Activated CD4-positive, alpha-beta T cell treated with anti-CD3 and anti-CD28 coated beads, Interleukin-2, amount 10 ng/mL, durations not matched to agents 7 days and 5 days (primary cell): ENCODE measurements around the gene VWC2. TPM values are rescaled to one million over a fixed set of nuclear protein-coding genes. Genes with fewer than 3 reads are reported as not detected.

ENCODE experiments used
- CTCF ChIA-PET: fragments of 350-600 bp; sonication (Branson Sonifier 250); formaldehyde crosslinking; loops from one replicate; lab custom pipeline; 2021; ENCODE audit warnings: antibody characterized with exemption; lab: Charles Lee
- POLR2A ChIA-PET: fragments of 350-600 bp; sonication (Branson Sonifier 250); formaldehyde crosslinking; loops from one replicate; lab custom pipeline; 2021; ENCODE audit warnings: antibody characterized with exemption; lab: Charles Lee
- DNase-seq: peaks from one replicate; pipeline ENCODE4 v3.0.0-alpha.2; 2020
- H3K27ac Mint-ChIP-seq: one replicate; pipeline ENCODE4 v1.8.0; 2021; ENCODE audit warnings: mild to moderate bottlenecking, moderate library complexity, mixed read lengths
- H3K27me3 Mint-ChIP-seq: one replicate; pipeline ENCODE4 v1.8.0; 2021; ENCODE audit warnings: mixed read lengths
- H3K36me3 Mint-ChIP-seq: one replicate; pipeline ENCODE4 v1.8.0; 2021; ENCODE audit warnings: low read depth, mixed read lengths
- H3K4me1 Mint-ChIP-seq: one replicate; pipeline ENCODE4 v1.8.0; 2021; ENCODE audit warnings: mixed read lengths
- H3K4me3 Mint-ChIP-seq: one replicate; pipeline ENCODE4 v1.8.0; 2021; ENCODE audit warnings: mild to moderate bottlenecking, moderate library complexity, mixed read lengths
- H3K9me3 Mint-ChIP-seq: one replicate; pipeline ENCODE4 v1.8.0; 2021; ENCODE audit warnings: mixed read lengths
- total RNA-seq, 2 experiments: library from RNA; stranded (reverse); gene quantifications; one replicate each; pipeline ENCODE4 v1.2.3, GENCODE V29; 2021

VWC2 gene
- total RNA-seq: not detected

- peaks cover 66% of the 10 kb centered on the region for H3K27me3 Mint-ChIP-seq
- CTCF ChIA-PET: no interaction called here
- H3K4me1 Mint-ChIP-seq: peaks cover 10% of the 10 kb centered on the region
- no peaks in the 10 kb centered on the region for H3K9me3 Mint-ChIP-seq
- DNase-seq: no peak
- POLR2A ChIA-PET: no interaction called here
- no peak within 1 kb of the TSS for H3K27ac Mint-ChIP-seq
- peak within 1 kb of the TSS; percentile 13 for H3K4me3 Mint-ChIP-seq
- H3K36me3 Mint-ChIP-seq: peaks cover 3% of the 10 kb centered on the region
Measured at GRCh38 chr7:49773218-49773935, at the start of gene VWC2. Gene VWC2, plus strand, starts transcription at chr7:49773638. Its CDS starts 1,798 bp downstream, at chr7:49775436.

GRCh38 chr7:49724071-49724470, 49.4 kb upstream of the VWC2 start:
- Mint-ChIP-seq H3K4me1 (no peaks in the 10 kb centered on the region), H3K36me3 (no peaks in the 10 kb centered on the region), H3K27me3 (no peaks in the 10 kb centered on the region), H3K27ac (no peak overlapping the region), H3K4me3 (no peak overlapping the region), H3K9me3 (no peaks in the 10 kb centered on the region)
- ChIA-PET POLR2A (no interaction called here), CTCF (interaction anchor here (0.6 kb wide), 1 partner anchor 818 kb away, joined by 3 read pairs; no protein-coding TSS in a partner anchor)
- no peak for DNase-seq

- H3K4me1 Mint-ChIP-seq: no peaks in the 10 kb centered on the region
- H3K4me3 Mint-ChIP-seq: no peak overlapping the region
- peaks cover 2% of the 10 kb centered on the region for H3K27me3 Mint-ChIP-seq
- H3K9me3 Mint-ChIP-seq: no peaks in the 10 kb centered on the region
- no peak for DNase-seq
- POLR2A ChIA-PET: no interaction called here
- no peaks in the 10 kb centered on the region for H3K36me3 Mint-ChIP-seq
- CTCF ChIA-PET: no interaction called here
- no peak overlapping the region for H3K27ac Mint-ChIP-seq
Measured at GRCh38 chr7:49731836-49732235, 41.6 kb upstream of the VWC2 start.

GRCh38 chr7:49762666-49763065, 10.8 kb upstream of the VWC2 start:
- Mint-ChIP-seq H3K36me3 (no peaks in the 10 kb centered on the region), H3K4me1 (no peaks in the 10 kb centered on the region), H3K4me3 (no peak overlapping the region), H3K27me3 (peaks cover 2% of the 10 kb centered on the region), H3K27ac (no peak overlapping the region), H3K9me3 (no peaks in the 10 kb centered on the region)
- ChIA-PET POLR2A (no interaction called here), CTCF (no interaction called here)
- no peak for DNase-seq

GRCh38 chr7:49763791-49764190, 9.6 kb upstream of the VWC2 start:
- no peak overlapping the region for H3K4me3 Mint-ChIP-seq
- no peaks in the 10 kb centered on the region for H3K36me3 Mint-ChIP-seq

GRCh38 chr7:49766966-49767365, 6.5 kb upstream of the VWC2 start:
- Mint-ChIP-seq H3K27ac (no peak overlapping the region), H3K9me3 (no peaks in the 10 kb centered on the region), H3K4me1 (no peaks in the 10 kb centered on the region), H3K4me3 (no peak overlapping the region), H3K36me3 (no peaks in the 10 kb centered on the region), H3K27me3 (peaks cover 19% of the 10 kb centered on the region)
- ChIA-PET POLR2A (no interaction called here), CTCF (no interaction called here)
- no peak for DNase-seq

More at GRCh38 chr7:49763791-49764190, 9.6 kb upstream of the VWC2 start:
- H3K9me3 Mint-ChIP-seq: no peaks in the 10 kb centered on the region
- ChIA-PET CTCF (no interaction called here), POLR2A (no interaction called here)
- H3K27ac Mint-ChIP-seq: no peak overlapping the region
- no peak for DNase-seq
- no peaks in the 10 kb centered on the region for H3K4me1 Mint-ChIP-seq
- H3K27me3 Mint-ChIP-seq: no peaks in the 10 kb centered on the region

- peaks cover under 1% of the 10 kb centered on the region for H3K4me1 Mint-ChIP-seq
- no peak for DNase-seq
- H3K36me3 Mint-ChIP-seq: no peaks in the 10 kb centered on the region
- H3K27ac Mint-ChIP-seq: no peak overlapping the region
- POLR2A ChIA-PET: no interaction called here
- no peaks in the 10 kb centered on the region for H3K9me3 Mint-ChIP-seq
- CTCF ChIA-PET: no interaction called here
- H3K27me3 Mint-ChIP-seq: peaks cover 27% of the 10 kb centered on the region
- H3K4me3 Mint-ChIP-seq: no peak overlapping the region
Measured at GRCh38 chr7:49767719-49768118, 5.7 kb upstream of the VWC2 start.

- H3K9me3 Mint-ChIP-seq: no peaks in the 10 kb centered on the region
- ChIA-PET CTCF (no interaction called here), POLR2A (no interaction called here)
- no peak for DNase-seq
- H3K4me1 Mint-ChIP-seq: peaks cover 5% of the 10 kb centered on the region
- H3K27ac Mint-ChIP-seq: no peak overlapping the region
- H3K27me3 Mint-ChIP-seq: peaks cover 32% of the 10 kb centered on the region
- peaks cover 3% of the 10 kb centered on the region for H3K36me3 Mint-ChIP-seq
- no peak overlapping the region for H3K4me3 Mint-ChIP-seq
Measured at GRCh38 chr7:49768254-49768653, 5.2 kb upstream of the VWC2 start.

GRCh38 chr7:49768835-49769234, 4.6 kb upstream of the VWC2 start:
- DNase-seq: no peak
- H3K9me3 Mint-ChIP-seq: no peaks in the 10 kb centered on the region
- ChIA-PET POLR2A (no interaction called here), CTCF (no interaction called here)
- H3K36me3 Mint-ChIP-seq: peaks cover 3% of the 10 kb centered on the region
- peaks cover 5% of the 10 kb centered on the region for H3K4me1 Mint-ChIP-seq
- no peak overlapping the region for H3K27ac Mint-ChIP-seq
- H3K4me3 Mint-ChIP-seq: no peak overlapping the region
- H3K27me3 Mint-ChIP-seq: peaks cover 32% of the 10 kb centered on the region

GRCh38 chr7:49769285-49769857, 4.1 kb upstream of the VWC2 start:
- DNase-seq: no peak
- Mint-ChIP-seq H3K36me3 (peaks cover 3% of the 10 kb centered on the region), H3K27me3 (peaks cover 35% of the 10 kb centered on the region), H3K27ac (no peak overlapping the region), H3K4me1 (peaks cover 5% of the 10 kb centered on the region), H3K4me3 (no peak overlapping the region), H3K9me3 (no peaks in the 10 kb centered on the region)
- POLR2A ChIA-PET: no interaction called here
- CTCF ChIA-PET: no interaction called here

GRCh38 chr7:49770838-49771237, 2.6 kb upstream of the VWC2 start:
- H3K27ac Mint-ChIP-seq: no peak overlapping the region
- DNase-seq: no peak
- peaks cover 3% of the 10 kb centered on the region for H3K36me3 Mint-ChIP-seq
- peaks cover 43% of the 10 kb centered on the region for H3K27me3 Mint-ChIP-seq
- peaks cover 10% of the 10 kb centered on the region for H3K4me1 Mint-ChIP-seq
- H3K4me3 Mint-ChIP-seq: no peak overlapping the region
- POLR2A ChIA-PET: no interaction called here
- CTCF ChIA-PET: no interaction called here
- no peaks in the 10 kb centered on the region for H3K9me3 Mint-ChIP-seq

GRCh38 chr7:49771427-49772176, 1.8 kb upstream of the VWC2 start:
- no peak for DNase-seq
- CTCF ChIA-PET: no interaction called here
- Mint-ChIP-seq H3K4me3 (no peak overlapping the region), H3K4me1 (peaks cover 10% of the 10 kb centered on the region), H3K36me3 (peaks cover 3% of the 10 kb centered on the region), H3K9me3 (no peaks in the 10 kb centered on the region), H3K27ac (no peak overlapping the region), H3K27me3 (peaks cover 51% of the 10 kb centered on the region)
- POLR2A ChIA-PET: no interaction called here

- ChIA-PET CTCF (no interaction called here), POLR2A (no interaction called here)
- no peak for DNase-seq
- H3K9me3 Mint-ChIP-seq: no peaks in the 10 kb centered on the region
- H3K27ac Mint-ChIP-seq: no peak overlapping the region
- H3K4me3 Mint-ChIP-seq: peak overlapping the region; percentile 13
- peaks cover 3% of the 10 kb centered on the region for H3K36me3 Mint-ChIP-seq
- peaks cover 10% of the 10 kb centered on the region for H3K4me1 Mint-ChIP-seq
- H3K27me3 Mint-ChIP-seq: peaks cover 63% of the 10 kb centered on the region
Measured at GRCh38 chr7:49772916-49773217, 571 bp upstream of the VWC2 start.
